ENCODE data around the gene TNS2. TPM values are rescaled to one million over a fixed set of nuclear protein-coding genes. Genes with fewer than 3 reads are reported as not detected.

The TNS2 gene
- total and polyA plus RNA-seq, 2 of the 13 experiments (the other 11 are each of a cell fraction or from before 2014, with no cell fraction given) = 8.9 to 20.4 TPM

- TF ChIP-seq SRSF1 (optimal IDR thresholded peaks at IDR 0.05; ENCODE audit: low read depth, low read length) = no peak
- TF ChIP-seq ZFYVE20 (CRISPR knock-in tag; IDR thresholded peaks at IDR 0.05; ENCODE audit: borderline replicate concordance, low read depth) = no peak
- no peak for TF ChIP-seq REST (IDR thresholded peaks at IDR 0.05; ENCODE audit: borderline replicate concordance in 1 of 2, low read depth in 1 of 2, low read length in 2 of 2)
- TF ChIP-seq BATF2 (CRISPR knock-in tag; IDR thresholded peaks at IDR 0.05) = no peak
- no peak for TF ChIP-seq ZSCAN21 (CRISPR knock-in tag; IDR thresholded peaks at IDR 0.05; ENCODE audit: borderline replicate concordance)
- TF ChIP-seq RERE (CRISPR knock-in tag; IDR thresholded peaks at IDR 0.05; ENCODE audit: low read depth) = no peak
- no peak for TF ChIP-seq GZF1 (CRISPR knock-in tag; IDR thresholded peaks at IDR 0.05)
- TF ChIP-seq ARNTL (CRISPR knock-in tag; IDR thresholded peaks at IDR 0.05) = peak; percentile 56; the same call in 1 of the 2 replicates
- TF ChIP-seq ZNF44 (CRISPR knock-in tag; IDR thresholded peaks at IDR 0.05) = no peak
- 0 out of 2 replicates have a peak, but pooled peaks have one; percentile 33 for TF ChIP-seq ZKSCAN8 (CRISPR knock-in tag; IDR thresholded peaks at IDR 0.05; ENCODE audit: borderline replicate concordance)
- no peak for TF ChIP-seq NAIF1 (CRISPR knock-in tag; IDR thresholded peaks at IDR 0.05; ENCODE audit: borderline replicate concordance)
- peak; percentile 92; the same call in 1 of the 2 replicates for TF ChIP-seq RXRA (CRISPR knock-in tag; IDR thresholded peaks at IDR 0.05)
- no peak for TF ChIP-seq MYNN (CRISPR knock-in tag; IDR thresholded peaks at IDR 0.05; ENCODE audit: low read depth)
- TF ChIP-seq ZNF75D (CRISPR knock-in tag; IDR thresholded peaks at IDR 0.05; ENCODE audit: borderline replicate concordance) = no peak
- TF ChIP-seq ZNF713 (CRISPR knock-in tag; IDR thresholded peaks at IDR 0.05) = no peak
- TF ChIP-seq HOXA5 (CRISPR knock-in tag; IDR thresholded peaks at IDR 0.05) = no peak
- no peak for TF ChIP-seq ZFP41 (CRISPR knock-in tag; IDR thresholded peaks at IDR 0.05; ENCODE audit: borderline replicate concordance)
- no peak for TF ChIP-seq TEAD2 (CRISPR knock-in tag; IDR thresholded peaks at IDR 0.05)
- TF ChIP-seq ZNF768 (CRISPR knock-in tag; IDR thresholded peaks at IDR 0.05) = no peak
- TF ChIP-seq ZBTB38 (CRISPR knock-in tag; IDR thresholded peaks at IDR 0.05) = no peak
- no peak for TF ChIP-seq FOXA1 (IDR thresholded peaks at IDR 0.05)
- peak; percentile 84 for TF ChIP-seq FOXA1 (CRISPR knock-in tag; IDR thresholded peaks at IDR 0.05)
- no peak for TF ChIP-seq NFIC (IDR thresholded peaks at IDR 0.05; ENCODE audit: low read length)
These were observed 54.0 kb downstream of the TNS2 start (continued) for GRCh38 chr12:53103860-53104305.

Data from HepG2 (cell line).